Islet precursor cell (in vitro differentiated cells): ENCODE results near the gene MARS2.
A peak's percentile ranks its signal among the peaks of the same experiment; 100 is the strongest.
"Not testable (repeated sequence)": the region's sequence is repeated elsewhere in the genome, so short reads cannot be mapped to it uniquely, and the experiment has no call there.

Experiments used
- DNase-seq: peaks from one replicate; pipeline ENCODE4 v3.0.0-alpha.2; 2018

The MARS2 gene

DNA sequence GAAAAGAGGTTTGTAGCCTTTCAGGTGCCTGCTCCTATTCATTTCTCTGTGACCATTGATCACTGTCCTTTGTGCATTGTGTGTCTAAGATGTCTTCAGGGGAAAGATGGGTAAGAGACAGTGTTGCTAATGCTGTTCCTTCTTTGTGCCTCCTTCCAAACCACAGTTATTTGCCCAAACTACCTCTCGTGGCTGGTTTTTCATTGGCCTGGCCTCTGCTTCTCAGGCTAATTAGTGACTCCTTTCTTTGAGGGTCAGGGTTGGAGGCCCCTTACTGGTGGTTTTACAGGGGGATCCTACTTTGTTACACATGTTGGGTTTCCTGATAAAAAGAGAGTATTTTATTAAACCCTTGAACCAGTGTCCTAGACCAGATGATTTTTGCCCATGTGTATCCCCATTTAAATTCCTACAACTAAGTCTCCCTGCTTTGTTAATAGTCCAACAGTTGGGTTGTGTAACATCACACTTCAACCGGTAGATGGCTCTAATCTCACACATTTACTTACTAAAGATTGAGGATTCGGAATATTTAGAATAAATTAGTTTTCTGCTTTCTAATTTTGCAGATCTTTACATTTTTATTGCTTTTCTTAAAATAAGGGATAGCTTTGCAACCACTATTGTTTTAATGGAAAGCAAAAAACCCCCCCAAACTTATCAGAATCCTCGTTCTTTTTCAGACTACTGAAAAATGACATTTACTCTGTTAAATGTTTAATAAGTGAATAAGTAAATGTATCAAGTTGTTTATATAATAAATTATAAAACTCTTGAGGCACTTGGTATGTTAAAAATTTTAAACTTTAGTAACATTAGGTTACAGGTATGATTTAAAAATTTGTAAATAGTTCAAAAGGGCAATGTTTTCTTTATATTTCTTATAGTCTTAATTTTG is 2.4 kb downstream of the MARS2 start:
- DNase-seq: peak; percentile 71

DNA sequence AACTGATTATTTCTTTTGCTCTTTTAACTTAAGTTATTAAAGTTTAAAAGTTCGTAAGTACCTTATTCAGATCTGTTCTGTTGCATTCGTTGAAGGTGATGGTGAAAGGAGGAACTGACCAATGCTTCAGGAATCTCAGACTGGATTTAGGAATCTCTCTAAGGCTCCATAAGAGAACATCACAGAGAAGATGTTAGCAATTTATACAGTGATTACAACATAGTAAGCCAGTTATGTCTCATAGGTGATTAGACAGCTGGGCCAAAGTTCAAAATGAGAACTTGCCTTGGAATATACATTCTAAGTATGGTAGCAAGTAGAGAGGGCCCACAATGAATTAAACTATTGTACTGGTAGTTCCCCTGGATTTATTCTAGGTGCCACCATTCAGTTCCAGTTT is 3.2 kb downstream of the MARS2 start:
- no peak for DNase-seq

DNA sequence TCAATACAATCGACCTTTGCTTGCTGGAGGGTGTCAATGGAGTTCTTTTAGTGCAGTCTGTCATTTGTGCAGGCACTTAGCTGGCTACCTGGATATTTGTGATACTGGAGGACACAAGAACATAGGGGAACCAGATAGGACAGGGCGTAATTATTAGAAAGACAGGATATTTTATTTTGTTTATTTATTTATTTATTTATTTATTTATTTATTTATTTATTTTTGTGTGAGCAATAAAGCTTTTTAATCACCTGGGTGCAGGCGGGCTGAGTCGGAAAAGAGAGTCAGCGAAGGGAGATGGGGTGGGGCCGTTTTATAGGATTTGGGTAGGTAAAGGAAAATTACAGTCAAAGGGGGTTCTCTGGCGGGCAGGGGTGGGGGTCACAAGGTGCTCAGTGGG is 4.0 kb downstream of the MARS2 start:
- DNase-seq: not testable (repeated sequence)

DNA sequence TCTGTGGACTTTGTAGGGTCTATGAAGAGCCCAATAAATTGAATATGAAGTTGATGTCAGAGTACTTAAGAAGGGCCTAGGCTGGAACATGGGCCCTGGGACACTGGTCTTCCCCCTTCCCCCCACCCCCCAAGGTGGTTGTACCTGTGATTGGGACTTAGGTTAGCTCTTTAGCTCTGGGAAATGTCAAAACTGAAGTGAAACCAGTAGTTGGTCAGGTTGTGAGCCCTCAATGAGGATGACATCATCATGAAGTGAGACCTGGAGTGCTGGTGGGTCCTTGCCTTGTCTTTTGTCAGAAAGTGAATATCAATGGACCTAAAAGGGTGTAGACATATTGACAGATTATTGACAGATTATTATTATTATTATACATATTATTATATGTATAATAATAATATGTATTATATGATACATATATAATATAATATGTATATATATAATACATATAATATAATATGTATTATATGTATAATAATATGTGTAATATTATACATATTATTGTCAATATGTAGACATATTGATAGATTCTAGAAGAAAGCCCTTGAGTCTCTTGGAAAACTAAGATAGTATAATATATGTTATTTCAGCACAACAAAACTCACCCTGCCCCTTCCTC is 5.4 kb downstream of the MARS2 start:
- DNase-seq: no peak

DNA sequence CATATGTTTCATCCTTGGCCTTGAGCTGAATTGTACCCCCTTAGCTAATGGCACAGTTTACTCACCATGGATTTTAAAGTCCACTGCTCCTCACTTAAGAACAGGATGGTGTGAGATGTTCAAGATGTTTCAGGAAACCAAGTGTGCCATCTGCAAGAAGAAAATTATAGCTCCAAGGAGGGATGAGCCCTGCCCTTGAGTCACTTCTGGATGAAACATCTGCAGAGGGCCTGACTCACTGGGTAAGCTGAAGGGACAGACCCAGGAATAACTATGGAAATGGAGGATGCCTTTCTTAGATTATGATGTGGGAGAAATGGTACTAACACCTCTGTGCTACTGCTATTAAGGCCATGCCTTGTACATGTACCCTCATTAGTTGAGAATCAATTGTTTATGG is 6.4 kb downstream of the MARS2 start:
- DNase-seq: no peak

DNA sequence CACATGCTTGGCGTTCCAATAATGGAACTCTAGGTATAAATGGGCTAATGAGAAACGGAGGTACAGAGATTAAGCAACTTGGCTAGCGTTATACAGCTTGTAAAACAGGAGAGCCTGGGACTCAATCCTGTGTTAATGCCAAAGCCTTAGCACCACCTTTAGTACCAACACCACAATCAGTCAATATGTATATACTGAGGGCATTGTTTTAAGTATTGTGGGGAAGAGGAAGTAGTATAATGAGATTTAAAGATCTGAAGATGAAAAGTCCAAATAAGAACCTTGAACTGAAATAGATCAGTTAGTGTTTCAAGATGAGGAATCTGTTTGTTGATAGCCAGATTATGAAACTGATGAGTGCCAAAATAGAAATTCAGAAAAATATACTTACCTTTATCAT is 8.1 kb downstream of the MARS2 start:
- no peak for DNase-seq

DNA sequence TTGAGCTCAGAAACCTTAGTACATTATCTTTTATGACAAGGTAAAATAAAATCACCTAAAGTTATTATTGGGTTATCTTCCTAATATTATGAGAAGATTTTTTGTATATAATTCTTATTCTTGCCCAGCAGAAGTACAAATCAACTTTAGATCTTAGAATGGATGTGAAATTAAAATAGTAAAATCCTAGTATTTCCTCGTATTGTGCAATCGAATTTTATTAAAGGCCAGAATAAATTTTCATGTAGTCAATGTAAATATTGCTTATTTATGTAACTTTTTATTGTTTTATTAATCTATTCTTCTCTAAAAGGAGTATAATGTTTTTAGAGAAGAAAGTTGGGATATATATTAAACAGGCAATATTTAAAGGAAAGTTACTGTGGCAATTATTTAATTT is 12.7 kb downstream of the MARS2 start:
- DNase-seq: no peak

DNA sequence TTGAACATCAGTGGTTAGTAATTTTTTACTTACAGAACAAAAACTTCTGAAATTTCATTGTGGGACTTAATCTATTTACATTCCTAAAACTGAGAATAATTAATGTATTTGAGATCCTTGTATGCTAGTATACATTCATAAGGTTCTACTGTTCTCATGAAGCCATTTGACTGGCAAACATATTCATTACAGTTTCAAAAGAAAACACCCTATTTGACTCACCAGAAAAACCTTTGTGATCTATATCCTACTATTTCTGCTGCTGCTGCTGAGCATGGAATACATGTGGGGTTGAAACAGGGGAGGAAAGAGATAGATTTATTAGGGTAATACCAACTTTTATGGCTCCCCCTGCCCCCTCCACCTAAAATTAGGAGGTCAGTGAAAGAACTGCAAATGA is 21.8 kb downstream of the MARS2 start:
- DNase-seq: no peak

DNA sequence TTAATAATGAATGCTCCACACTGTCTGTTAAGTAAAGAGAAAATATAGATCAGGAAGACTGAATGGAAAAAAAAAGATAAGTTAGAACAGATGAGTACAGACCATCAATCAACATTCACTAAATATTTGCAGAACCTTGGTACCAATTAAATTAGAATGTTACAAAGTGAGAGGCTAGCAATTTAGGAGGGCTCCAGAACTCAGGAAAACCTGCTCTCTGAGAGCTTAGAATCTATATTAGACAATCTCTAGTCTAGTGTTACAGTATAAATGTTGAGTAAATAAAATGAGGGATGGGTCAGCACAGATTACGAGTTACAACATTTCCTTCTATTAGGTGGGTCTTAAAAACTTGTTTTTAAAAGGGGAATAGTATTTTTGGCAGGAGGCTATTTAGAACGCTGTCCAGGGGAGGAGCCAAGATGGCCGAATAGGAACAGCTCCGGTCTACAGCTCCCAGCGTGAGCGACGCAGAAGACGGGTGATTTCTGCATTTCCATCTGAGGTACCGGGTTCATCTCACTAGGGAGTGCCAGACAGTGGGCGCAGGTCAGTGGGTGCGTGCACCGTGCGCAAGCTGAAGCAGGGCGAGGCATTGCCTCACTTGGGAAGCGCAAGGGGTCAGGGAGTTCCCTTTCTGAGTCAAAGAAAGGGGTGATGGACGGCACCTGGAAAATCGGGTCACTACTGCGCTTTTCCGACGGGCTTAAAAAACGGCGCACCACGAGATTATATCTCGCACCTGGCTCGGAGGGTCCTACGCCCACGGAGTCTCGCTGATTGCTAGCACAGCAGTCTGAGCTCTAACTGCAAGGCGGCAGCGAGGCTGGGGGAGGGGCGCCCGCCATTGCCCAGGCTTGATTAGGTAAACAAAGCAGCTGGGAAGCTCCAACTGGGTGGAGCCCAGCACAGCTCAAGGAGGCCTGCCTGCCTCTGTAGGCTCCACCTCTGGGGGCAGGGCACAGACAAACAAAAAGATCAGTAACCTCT is 23.7 kb downstream of the MARS2 start:
- DNase-seq: not testable (repeated sequence)

DNA sequence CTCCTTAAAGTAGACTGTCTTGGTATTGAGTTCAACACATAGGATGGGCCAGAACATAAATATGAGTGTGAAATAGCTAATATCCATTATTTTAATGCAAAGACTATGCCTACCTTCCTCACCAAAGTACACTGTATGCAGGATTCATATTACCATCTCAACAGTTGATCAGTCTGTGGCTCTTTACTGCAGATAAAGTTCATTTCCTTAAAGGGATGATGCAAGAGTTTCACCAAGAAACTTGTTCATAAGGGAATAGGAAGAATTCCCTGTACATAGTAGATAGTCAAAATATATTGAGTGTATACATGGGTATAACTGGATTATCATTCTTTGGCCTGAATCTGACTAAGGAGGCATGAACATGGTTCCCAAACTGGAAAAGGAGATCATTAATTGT is 35.0 kb downstream of the MARS2 start:
- DNase-seq: no peak
